Spleen (tissue), 7 donors: Measurements from ENCODE around the gene BET1L.

Source experiments
- POLR2A ChIP-seq, 3 donors: fragments of 450-650 bp; IDR thresholded peaks; one replicate each; pipeline ENCODE4 v1.5.1; 2017; ENCODE audit warnings: antibody characterized with exemption in 3 of 3, mild to moderate bottlenecking in 1 of 3
- POLR2AphosphoS5 ChIP-seq, 3 donors: sonication (generic); formaldehyde crosslinking; IDR thresholded peaks; one replicate each; pipeline ENCODE4 v1.5.1; 2017; ENCODE audit warnings: antibody characterized with exemption in 3 of 3
- TF ChIP-seq, protein P1 (sequence below), 11 experiments: fragments of 200-600 bp in 7 of 11; fragments of 450-650 bp in 4 of 11; sonication (generic) in 4 of 11; IDR thresholded peaks in 8 of 11; conservative IDR thresholded peaks in 3 of 11; 1 replicate in 7 of 11; 2 replicates in 4 of 11; pipeline versions ENCODE4 v1.4.0 to v1.8.0; 2016 to 2021; ENCODE audit warnings: antibody characterized with exemption in 11 of 11, inconsistent platforms in 4 of 11, mild to moderate bottlenecking in 1 of 11
- donor health status: DM: no; HTN: no; CAD: no; lungs with moderate emphysema.
- donor health status: DM: no; HTN: no; CAD: no.
- donor health status: DM: no; HTN: no; CAD: no.

DNA sequence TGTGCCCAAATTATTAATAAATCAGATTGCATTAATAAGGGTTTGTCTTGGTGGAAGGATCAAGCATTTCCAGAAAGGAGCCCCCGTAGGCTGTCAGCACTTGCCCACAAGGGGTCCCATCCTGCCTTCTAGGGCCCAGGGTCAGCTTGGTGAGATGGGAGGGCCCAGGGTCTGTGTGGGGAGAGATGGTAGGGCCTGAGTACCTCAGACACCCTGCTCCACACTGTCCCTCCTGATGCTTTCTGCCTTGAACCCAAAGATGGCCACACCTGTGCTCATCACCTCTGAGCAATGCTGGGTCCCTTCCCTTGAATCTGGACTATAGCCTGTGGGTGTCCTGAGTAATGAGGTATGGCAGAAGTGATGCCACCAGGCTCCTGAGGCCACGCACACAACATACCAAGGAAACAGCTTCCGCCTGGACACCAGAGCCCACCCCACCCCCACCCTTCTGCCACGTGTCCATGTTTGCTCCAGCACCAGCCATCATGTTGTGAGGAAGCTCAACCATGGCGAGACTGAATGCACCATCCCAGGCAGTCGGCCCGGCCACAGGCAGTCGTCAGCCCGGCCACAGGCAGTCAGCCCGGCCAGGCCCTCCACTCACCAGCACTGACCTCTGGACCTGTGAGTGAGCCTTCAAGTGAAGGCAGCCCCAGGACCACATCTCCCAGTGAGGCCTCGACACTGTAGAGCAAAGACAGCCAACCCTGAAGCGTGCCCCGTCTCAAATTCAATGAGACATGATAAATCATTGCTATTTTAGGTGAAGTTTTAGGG is 6.8 kb downstream of the BET1L start:
- TF ChIP-seq, protein P1, sequence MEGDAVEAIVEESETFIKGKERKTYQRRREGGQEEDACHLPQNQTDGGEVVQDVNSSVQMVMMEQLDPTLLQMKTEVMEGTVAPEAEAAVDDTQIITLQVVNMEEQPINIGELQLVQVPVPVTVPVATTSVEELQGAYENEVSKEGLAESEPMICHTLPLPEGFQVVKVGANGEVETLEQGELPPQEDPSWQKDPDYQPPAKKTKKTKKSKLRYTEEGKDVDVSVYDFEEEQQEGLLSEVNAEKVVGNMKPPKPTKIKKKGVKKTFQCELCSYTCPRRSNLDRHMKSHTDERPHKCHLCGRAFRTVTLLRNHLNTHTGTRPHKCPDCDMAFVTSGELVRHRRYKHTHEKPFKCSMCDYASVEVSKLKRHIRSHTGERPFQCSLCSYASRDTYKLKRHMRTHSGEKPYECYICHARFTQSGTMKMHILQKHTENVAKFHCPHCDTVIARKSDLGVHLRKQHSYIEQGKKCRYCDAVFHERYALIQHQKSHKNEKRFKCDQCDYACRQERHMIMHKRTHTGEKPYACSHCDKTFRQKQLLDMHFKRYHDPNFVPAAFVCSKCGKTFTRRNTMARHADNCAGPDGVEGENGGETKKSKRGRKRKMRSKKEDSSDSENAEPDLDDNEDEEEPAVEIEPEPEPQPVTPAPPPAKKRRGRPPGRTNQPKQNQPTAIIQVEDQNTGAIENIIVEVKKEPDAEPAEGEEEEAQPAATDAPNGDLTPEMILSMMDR (IDR thresholded peaks at IDR 0.05 in 8 of 11, conservative IDR thresholded peaks at IDR 0.05 in 3 of 11) = no peak
- TF ChIP-seq POLR2AphosphoS5 (IDR thresholded peaks at IDR 0.05) (peak in 1 of 3 donors; percentile 59), POLR2A (IDR thresholded peaks at IDR 0.05) (no peak)
